H1 (cell line): Measurements from ENCODE around the gene CNFN. TPM values are rescaled to one million over a fixed set of nuclear protein-coding genes. Genes with fewer than 3 reads are reported as not detected.

Experiments
- BACH1 ChIP-seq: IDR thresholded peaks from 2 replicates; pipeline ENCODE4 v1.6.1; 2012; ENCODE audit warnings: low read length, improper control_type of control experiment
- CEBPB ChIP-seq: IDR thresholded peaks from 2 replicates; pipeline ENCODE4 v1.6.1; 2012; ENCODE audit warnings: low read depth, low read length
- CHD2 ChIP-seq: IDR thresholded peaks from 2 replicates; pipeline ENCODE4 v1.6.1; 2012; ENCODE audit warnings: low read length, improper control_type of control experiment
- CREB1 ChIP-seq: IDR thresholded peaks from 2 replicates; pipeline ENCODE4 v1.6.1; 2012; ENCODE audit warnings: inconsistent platforms
- CTCF ChIP-seq, 3 experiments: IDR thresholded peaks; 1 replicate in 2 of 3; 2 replicates in 1 of 3; pipeline versions ENCODE4 v1.5.1 to v1.6.1; 2011; ENCODE audit warnings: low read length in 3 of 3, mild to moderate bottlenecking in 3 of 3, inconsistent platforms in 2 of 3, low read depth in 1 of 3, moderate library complexity in 1 of 3; ENCODE audit not compliant: insufficient read depth in 1 of 3; ENCODE audit errors: control extremely low read depth in 1 of 3
- EP300 ChIP-seq, 2 experiments: IDR thresholded peaks; 1 replicate in 1 of 2; 2 replicates in 1 of 2; pipeline ENCODE4 v1.6.1; 2011 to 2012; ENCODE audit warnings: low read depth in 2 of 2, low read length in 2 of 2, mild to moderate bottlenecking in 2 of 2, borderline replicate concordance in 1 of 2, inconsistent platforms in 1 of 2, moderate library complexity in 1 of 2
- HDAC2 ChIP-seq, 2 experiments: fragments of 300-600 bp in 1 of 2; sonication (generic) in 1 of 2; IDR thresholded peaks; 2 replicates each; pipeline ENCODE4 v1.6.1; 2011 to 2012; ENCODE audit warnings: low read depth in 2 of 2, low read length in 2 of 2, mild to moderate bottlenecking in 2 of 2, moderate library complexity in 2 of 2, borderline replicate concordance in 1 of 2, inconsistent platforms in 1 of 2
- HDAC6 ChIP-seq: IDR thresholded peaks from one replicate; pipeline ENCODE4 v1.7.1; 2012; ENCODE audit warnings: low read depth, mild to moderate bottlenecking, inconsistent platforms, low read length, moderate library complexity
- KDM1A ChIP-seq: fragments of 200-600, 300-600 bp; sonication (generic); IDR thresholded peaks from 2 replicates; pipeline ENCODE4 v1.7.1; 2016; ENCODE audit warnings: mild to moderate bottlenecking, low read length, borderline replicate concordance
- KDM5A ChIP-seq: fragments of 200-600 bp; IDR thresholded peaks from 2 replicates; pipeline ENCODE4 v1.7.1; 2012; ENCODE audit warnings: mild to moderate bottlenecking, low read length, inconsistent platforms, mixed read lengths
- POLR2A ChIP-seq, 2 experiments: IDR thresholded peaks; 1 replicate in 1 of 2; 2 replicates in 1 of 2; pipeline ENCODE4 v1.6.1; 2011; ENCODE audit warnings: low read depth in 2 of 2, low read length in 2 of 2, mild to moderate bottlenecking in 2 of 2; ENCODE audit errors: control extremely low read depth in 1 of 2
- RXRA ChIP-seq: IDR thresholded peaks from 2 replicates; pipeline ENCODE4 v1.6.1; 2011; ENCODE audit warnings: low read depth, mild to moderate bottlenecking, low read length, moderate library complexity; ENCODE audit not compliant: insufficient read depth
- SIX5 ChIP-seq: IDR thresholded peaks from 2 replicates; pipeline ENCODE4 v1.6.1; 2011; ENCODE audit warnings: mild to moderate bottlenecking, low read depth, low read length
- SP1 ChIP-seq: IDR thresholded peaks from 2 replicates; pipeline ENCODE4 v1.6.1; 2011; ENCODE audit warnings: low read depth, low read length
- TCF12 ChIP-seq: IDR thresholded peaks from 2 replicates; pipeline ENCODE4 v1.6.1; 2011; ENCODE audit warnings: low read depth, mild to moderate bottlenecking, low read length
- polyA plus RNA-seq, 7 experiments: library from polyadenylated mRNA; depleted of rRNA in 3 of 7; stranded (reverse) in 5 of 7; unstranded in 2 of 7; fragments of >200 nt in 5 of 7; fragments of 200-250 nt in 2 of 7; gene quantifications; 1 replicate in 5 of 7; 2 replicates in 1 of 7; 4 replicates in 1 of 7; pipeline versions ENCODE4 v1.2.1 to v1.2.3, GENCODE V29; 2011 to 2013; ENCODE audit warnings: missing spikeins in 2 of 7, mixed read lengths in 2 of 7
- total RNA-seq: library from RNA; stranded (reverse); fragmentation: NEBNext Ultra II Directional; extraction: Animal tissue kit (Norgen Biotek cat#: 25700); gene quantifications from 2 replicates; pipeline ENCODE4 v1.2.1, GENCODE V29; 2021
- TF ChIP-seq, protein P1 (sequence below): IDR thresholded peaks from 2 replicates; pipeline ENCODE4 v1.6.1; 2012; ENCODE audit warnings: inconsistent platforms

Gene CNFN
- total and polyA plus RNA-seq, 2 of the 8 experiments (the other 6 are each of a cell fraction or from before 2014, with no cell fraction given) = 8.9 to 31.5 TPM

GRCh38 chr19:42370068-42370520 lies 20.0 kb downstream of the CNFN start (continued):
- TF ChIP-seq EP300 (IDR thresholded peaks at IDR 0.05; ENCODE audit: borderline replicate concordance in 1 of 2, low read depth in 2 of 2, low read length in 2 of 2) (peak in 1 of 2 experiments; percentile 58; a peak in 1 of 3 replicates), CEBPB (no peak), BACH1 (peak; percentile 75; the same call in 1 of the 2 replicates), CTCF (IDR thresholded peaks at IDR 0.05; ENCODE audit: control extremely low read depth in 1 of 3, insufficient read depth in 1 of 3, low read depth in 1 of 3, low read length in 3 of 3) (peak; percentile 60 to 65 (median 62)), HDAC6 (no peak), SP1 (0 out of 2 replicates have a peak, but pooled peaks have one; percentile 65), KDM1A (peak; percentile 77; the same call in 1 of the 2 replicates), CHD2 (no peak), POLR2A (IDR thresholded peaks at IDR 0.05; ENCODE audit: control extremely low read depth in 1 of 2, low read depth in 2 of 2, low read length in 2 of 2) (peak in 1 of 2 experiments; percentile 46; a peak in 1 of 3 replicates), CREB1 (peak; percentile 40; the same call in 1 of the 2 replicates), TCF12 (peak; percentile 88), RXRA (no peak), KDM5A (no peak), HDAC2 (IDR thresholded peaks at IDR 0.05; ENCODE audit: borderline replicate concordance in 1 of 2, low read depth in 2 of 2, low read length in 2 of 2) (peak; percentile 92 to 95; a peak in 1 of 4 replicates), SIX5 (no peak)
- TF ChIP-seq, protein P1, sequence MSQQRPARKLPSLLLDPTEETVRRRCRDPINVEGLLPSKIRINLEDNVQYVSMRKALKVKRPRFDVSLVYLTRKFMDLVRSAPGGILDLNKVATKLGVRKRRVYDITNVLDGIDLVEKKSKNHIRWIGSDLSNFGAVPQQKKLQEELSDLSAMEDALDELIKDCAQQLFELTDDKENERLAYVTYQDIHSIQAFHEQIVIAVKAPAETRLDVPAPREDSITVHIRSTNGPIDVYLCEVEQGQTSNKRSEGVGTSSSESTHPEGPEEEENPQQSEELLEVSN = no peak
